Panc1 (cell line): Measurements from ENCODE around the gene SF3B5.

Experiments used
- POLR2AphosphoS5 ChIP-seq: IDR thresholded peaks from 2 replicates; pipeline ENCODE4 v1.6.1; 2012; ENCODE audit warnings: mild to moderate bottlenecking, low read depth, low read length, moderate library complexity
- TF ChIP-seq, protein P1 (sequence below): fragments of 450-650 bp; IDR thresholded peaks from 2 replicates; pipeline ENCODE4 v1.5.1; 2017; ENCODE audit warnings: mild to moderate bottlenecking

DNA sequence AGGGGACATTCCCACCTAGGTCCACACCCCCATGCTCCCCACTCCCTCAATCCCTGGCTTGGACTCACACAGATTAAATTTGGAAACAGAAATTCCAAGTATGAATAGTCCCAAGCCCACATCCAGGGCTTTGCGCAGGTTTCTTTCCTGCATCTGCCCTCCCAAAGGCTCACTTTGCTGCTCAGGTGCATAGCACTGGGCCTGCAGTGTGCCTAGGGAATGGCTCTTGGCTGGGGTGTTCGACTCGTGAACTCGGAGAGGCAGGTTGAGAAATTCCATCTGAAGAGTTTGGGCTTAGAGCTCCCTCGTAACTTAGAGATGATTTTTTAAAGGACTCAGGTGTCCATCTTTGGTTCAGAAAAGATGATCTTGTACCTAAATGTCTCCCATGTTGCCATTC lies 14.8 kb upstream of the SF3B5 start:
- TF ChIP-seq, protein P1, sequence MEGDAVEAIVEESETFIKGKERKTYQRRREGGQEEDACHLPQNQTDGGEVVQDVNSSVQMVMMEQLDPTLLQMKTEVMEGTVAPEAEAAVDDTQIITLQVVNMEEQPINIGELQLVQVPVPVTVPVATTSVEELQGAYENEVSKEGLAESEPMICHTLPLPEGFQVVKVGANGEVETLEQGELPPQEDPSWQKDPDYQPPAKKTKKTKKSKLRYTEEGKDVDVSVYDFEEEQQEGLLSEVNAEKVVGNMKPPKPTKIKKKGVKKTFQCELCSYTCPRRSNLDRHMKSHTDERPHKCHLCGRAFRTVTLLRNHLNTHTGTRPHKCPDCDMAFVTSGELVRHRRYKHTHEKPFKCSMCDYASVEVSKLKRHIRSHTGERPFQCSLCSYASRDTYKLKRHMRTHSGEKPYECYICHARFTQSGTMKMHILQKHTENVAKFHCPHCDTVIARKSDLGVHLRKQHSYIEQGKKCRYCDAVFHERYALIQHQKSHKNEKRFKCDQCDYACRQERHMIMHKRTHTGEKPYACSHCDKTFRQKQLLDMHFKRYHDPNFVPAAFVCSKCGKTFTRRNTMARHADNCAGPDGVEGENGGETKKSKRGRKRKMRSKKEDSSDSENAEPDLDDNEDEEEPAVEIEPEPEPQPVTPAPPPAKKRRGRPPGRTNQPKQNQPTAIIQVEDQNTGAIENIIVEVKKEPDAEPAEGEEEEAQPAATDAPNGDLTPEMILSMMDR: no peak
- TF ChIP-seq POLR2AphosphoS5: no peak
